Heart right ventricle (tissue), 16 donors: ENCODE measurements around the gene HOXD1. TPM values are rescaled to one million over a fixed set of nuclear protein-coding genes. Genes with fewer than 3 reads are reported as not detected.

ENCODE experiments used
- ATAC-seq, 8 donors: fragments of 200-7000 bp; cut with Tn5 transposase; one replicate each; pipeline ENCODE4 v1.9.1; 2020; ENCODE audit warnings: mild to moderate bottlenecking in 8 of 8, moderate library complexity in 8 of 8, moderate number of reproducible peaks in 1 of 8
- DNase-seq, 2 donors: peaks; one replicate each; pipeline ENCODE4 v3.0.0-alpha.2; 2020
- H3K27ac ChIP-seq, 10 donors: fragments of 200-600 bp; sonication (generic) in 2 of 10; one replicate each; pipeline versions ENCODE4 v1.5.0 to v1.8.0; 2020 to 2022; ENCODE audit warnings: mild to moderate bottlenecking in 3 of 10
- H3K27me3 ChIP-seq, 7 donors: fragments of 200-600 bp; one replicate each; pipeline ENCODE4 v1.8.0; 2021 to 2022; ENCODE audit warnings: mild to moderate bottlenecking in 2 of 7
- H3K36me3 ChIP-seq, 9 donors: fragments of 200-600 bp; sonication (generic) in 1 of 9; one replicate each; pipeline versions ENCODE4 v1.5.0 to v1.8.0; 2020 to 2022; ENCODE audit warnings: mild to moderate bottlenecking in 2 of 9
- H3K4me1 ChIP-seq, 9 donors: fragments of 200-600 bp; sonication (generic) in 1 of 9; one replicate each; pipeline versions ENCODE4 v1.5.0 to v1.8.0; 2020 to 2022; ENCODE audit warnings: mild to moderate bottlenecking in 4 of 9
- H3K4me3 ChIP-seq, 10 donors: fragments of 200-600 bp; sonication (generic) in 2 of 10; one replicate each; pipeline versions ENCODE4 v1.5.0 to v1.8.0; 2020 to 2022; ENCODE audit warnings: mild to moderate bottlenecking in 7 of 10, moderate library complexity in 2 of 10
- H3K9me3 ChIP-seq, 11 donors: fragments of 200-600 bp in 10 of 11; sonication (generic) in 2 of 11; one replicate each; pipeline versions ENCODE4 v1.5.0 to v1.8.0; 2013 to 2022; ENCODE audit warnings: mild to moderate bottlenecking in 2 of 11, control low read depth in 1 of 11, moderate library complexity in 1 of 11
- CTCF ChIP-seq, 9 donors: fragments of 200-600 bp; sonication (generic) in 2 of 9; IDR thresholded peaks; one replicate each; pipeline versions ENCODE4 v1.5.0 to v1.8.0; 2021 to 2022; ENCODE audit warnings: antibody characterized with exemption in 9 of 9, mild to moderate bottlenecking in 5 of 9, moderate library complexity in 1 of 9
- WGBS, 2 donors: extraction: QIAGEN DNeasy Blood & Tissue Kit; methylation state at CpG; one replicate each; pipeline ENCODE4 v1.1.7; 2013; ENCODE audit warnings: inconsistent platforms in 1 of 2; 5-methylcytosine and 5-hydroxymethylcytosine counted together
- intact Hi-C, 10 donors: fragments of 100-400 bp; cut with DNase I; formaldehyde crosslinking; loops; one replicate each; pipeline versions ENCODE4 v1.11.1 to v1.14.2; 2022
- polyA plus RNA-seq, 2 donors: library from polyadenylated mRNA; stranded (reverse); fragments of 200-250 nt; gene quantifications; one replicate each; pipeline ENCODE4 v1.2.3, GENCODE V29; 2013
- total RNA-seq, 10 donors: library from RNA; stranded (reverse); fragmentation: NEBNext Ultra II Directional in 3 of 10; extraction: Animal tissue kit (Norgen Biotek cat#: 25700) in 3 of 10; gene quantifications; one replicate each; pipeline versions ENCODE4 v1.2.1 to v1.2.4, GENCODE V29; 2021 to 2023
- donor health status: Arrhythmogenic right ventricular cardiomyopathy.
- donor health status: ischemic (EF 13 %, LVEDD 7.1; RV severe dilation, severe dysfunction).
- donor health status: healthy with polysubstance abuse.
- donor health status: DM: no; HTN: yes; CAD: no.
- donor health status: DM: no; HTN: no; CAD: no.
- donor health status: ischemic (EF 25% LVEDD 6.9; RV normal size, moderate dysfunction).
- donor health status: ischemic (EF 25% LVEDD 5.7; RV mildly dilated, moderate dysfunction).
- donor health status: healthy.
- donor health status: DM: yes; HTN: yes; CAD: no.
- donor health status: Ischemic cardiomyopathy.
- donor health status: ischemic (EF 35%, LVEDD 5.7; RV mildly dilated, moderate dysfunction).
- donor health status: nonischemic (EF 11% LVEDD 7.7; RV severe dilation, severe dysfunction).
- donor health status: DM: yes; HTN: yes; CAD: no.
- donor health status: PGD.
- donor health status: ischemic (EF 29% LVEDD 5.4; RV normal size, mild dysfunction).
- donor health status: nonischemic (EF 23%, LVEDD 6.1; RV moderate dilation, normal function).

The HOXD1 gene
- total and polyA plus RNA-seq, 12 donors, result 0.03 to 0.23 (median 0.17) TPM; not detected in 8

- no peak for ATAC-seq
- Histone ChIP-seq H3K36me3 (no peaks in the 10 kb centered on the region), H3K27ac (no peak overlapping the region), H3K4me1 (peaks cover 0 to 4% (median 0%) of the 10 kb centered on the region in 9 donors), H3K9me3 (no peaks in the 10 kb centered on the region), H3K4me3 (no peak overlapping the region), H3K27me3 (peaks cover 38 to 100% (median 99%) of the 10 kb centered on the region in 7 donors)
- no peak for TF ChIP-seq CTCF (IDR thresholded peaks at IDR 0.05)
- DNase-seq, result no peak
- intact Hi-C loops, result no loop called here
These were observed 41.8 kb upstream of the HOXD1 start for GRCh38 chr2:176146645-176147044.

- intact Hi-C loops, result no loop called here
- ATAC-seq (no peak), DNase-seq (no peak)
- Histone ChIP-seq H3K36me3 (no peaks in the 10 kb centered on the region), H3K4me3 (no peak overlapping the region), H3K4me1 (peaks cover 0 to 8% (median 0%) of the 10 kb centered on the region in 9 donors), H3K27ac (no peak overlapping the region), H3K9me3 (no peaks in the 10 kb centered on the region), H3K27me3 (peaks cover 43 to 100% (median 100%) of the 10 kb centered on the region in 7 donors)
- WGBS, 2 donors, result 18 to 28% methylated on average over 32 of the region's 32 CpGs
- no peak for TF ChIP-seq CTCF (IDR thresholded peaks at IDR 0.05)
These were observed 41.2 kb upstream of the HOXD1 start for GRCh38 chr2:176147210-176147799.

GRCh38 chr2:176147800-176148496 is 40.5 kb upstream of the HOXD1 start:
- peaks cover 47 to 100% (median 100%) of the 10 kb centered on the region in 7 donors for H3K27me3 ChIP-seq

More at GRCh38 chr2:176147800-176148496, 40.5 kb upstream of the HOXD1 start:
- DNase-seq, result no peak
- TF ChIP-seq CTCF (IDR thresholded peaks at IDR 0.05), result no peak
- ATAC-seq, result no peak
- Histone ChIP-seq H3K9me3 (no peaks in the 10 kb centered on the region), H3K36me3 (no peaks in the 10 kb centered on the region), H3K27ac (no peak overlapping the region), H3K4me1 (peaks cover 0 to 12% (median 0%) of the 10 kb centered on the region in 9 donors), H3K4me3 (no peak overlapping the region)
- 10 to 20% methylated on average over 31 of the region's 31 CpGs for WGBS, 2 donors
- intact Hi-C loops, result no loop called here
